Right atrium auricular region (tissue), 2 donors: ENCODE measurements around the gene MEIOB. TPM values are rescaled to one million over a fixed set of nuclear protein-coding genes. Genes with fewer than 3 reads are reported as not detected.
"Not testable (repeated sequence)": the region's sequence is repeated elsewhere in the genome, so short reads cannot be mapped to it uniquely, and the experiment has no call there.

ENCODE experiments used
- DNase-seq: peaks from one replicate; pipeline ENCODE4 v3.0.0-alpha.2; 2019; ENCODE audit warnings: low spot score
- H3K27ac ChIP-seq, 2 donors: fragments of 200-600 bp; sonication (generic); 1 replicate in 1 of 2; 2 replicates in 1 of 2; pipeline ENCODE4 v1.5.1; 2016 to 2019
- H3K27me3 ChIP-seq, 2 donors: fragments of 200-600 bp; sonication (generic); one replicate each; pipeline versions ENCODE4 v1.5.1 to v1.6.0; 2017 to 2019
- H3K36me3 ChIP-seq: fragments of 200-600 bp; sonication (generic); one replicate; pipeline ENCODE4 v1.5.1; 2016
- H3K4me1 ChIP-seq, 2 donors: fragments of 200-600 bp; sonication (generic); one replicate each; pipeline versions ENCODE4 v1.5.1 to v1.6.0; 2017 to 2019
- H3K4me3 ChIP-seq, 2 donors: fragments of 200-600 bp; sonication (generic); 1 replicate in 1 of 2; 2 replicates in 1 of 2; pipeline ENCODE4 v1.5.1; 2017 to 2019; ENCODE audit warnings: mild to moderate bottlenecking in 1 of 2, moderate library complexity in 1 of 2
- H3K9me3 ChIP-seq, 2 donors: fragments of 200-600 bp; sonication (generic); one replicate each; pipeline ENCODE4 v1.5.1; 2019
- CTCF ChIP-seq, 2 donors: fragments of 200-600 bp; sonication (generic); IDR thresholded peaks; one replicate each; pipeline ENCODE4 v1.5.1; 2019; ENCODE audit warnings: antibody characterized with exemption in 2 of 2
- total RNA-seq, 2 donors: library from RNA; depleted of rRNA; stranded (reverse); fragments of >200 nt; gene quantifications; one replicate each; pipeline ENCODE4 v1.1.0, GENCODE V29; 2016

The MEIOB gene
- total RNA-seq, 2 donors from 2014 or later, result not detected

GRCh38 chr16:1800701-1801100, 71.3 kb downstream of the MEIOB start:
- Histone ChIP-seq H3K36me3 (no peaks in the 10 kb centered on the region), H3K27me3 (no peaks in the 10 kb centered on the region), H3K4me3 (no peak overlapping the region), H3K27ac (no peak overlapping the region), H3K4me1 (no peaks in the 10 kb centered on the region), H3K9me3 (no peaks in the 10 kb centered on the region)
- no peak for DNase-seq
- no peak for TF ChIP-seq CTCF (IDR thresholded peaks at IDR 0.05)

- H3K4me3 ChIP-seq, H3K36me3 ChIP-seq, H3K9me3 ChIP-seq, H3K27me3 ChIP-seq, H3K27ac ChIP-seq, H3K4me1 ChIP-seq, DNase-seq: not testable (repeated sequence)
These were observed 72.7 kb downstream of the MEIOB start for GRCh38 chr16:1799263-1799662.

GRCh38 chr16:1794908-1795666, 76.9 kb downstream of the MEIOB start:
- no peak for DNase-seq
- H3K9me3 ChIP-seq, result no peaks in the 10 kb centered on the region
- no peaks in the 10 kb centered on the region for H3K4me1 ChIP-seq

GRCh38 chr16:1794221-1794871, 77.6 kb downstream of the MEIOB start:
- Histone ChIP-seq H3K4me3 (no peak overlapping the region), H3K27ac (no peak overlapping the region), H3K4me1 (no peaks in the 10 kb centered on the region), H3K27me3 (no peaks in the 10 kb centered on the region), H3K9me3 (no peaks in the 10 kb centered on the region), H3K36me3 (peaks cover 5% of the 10 kb centered on the region)
- no peak for TF ChIP-seq CTCF (IDR thresholded peaks at IDR 0.05)
- DNase-seq, result no peak

More at GRCh38 chr16:1794908-1795666, 76.9 kb downstream of the MEIOB start:
- Histone ChIP-seq H3K27ac (no peak overlapping the region), H3K4me3 (no peak overlapping the region), H3K36me3 (no peaks in the 10 kb centered on the region), H3K27me3 (no peaks in the 10 kb centered on the region)
- no peak for TF ChIP-seq CTCF (IDR thresholded peaks at IDR 0.05)

DNA sequence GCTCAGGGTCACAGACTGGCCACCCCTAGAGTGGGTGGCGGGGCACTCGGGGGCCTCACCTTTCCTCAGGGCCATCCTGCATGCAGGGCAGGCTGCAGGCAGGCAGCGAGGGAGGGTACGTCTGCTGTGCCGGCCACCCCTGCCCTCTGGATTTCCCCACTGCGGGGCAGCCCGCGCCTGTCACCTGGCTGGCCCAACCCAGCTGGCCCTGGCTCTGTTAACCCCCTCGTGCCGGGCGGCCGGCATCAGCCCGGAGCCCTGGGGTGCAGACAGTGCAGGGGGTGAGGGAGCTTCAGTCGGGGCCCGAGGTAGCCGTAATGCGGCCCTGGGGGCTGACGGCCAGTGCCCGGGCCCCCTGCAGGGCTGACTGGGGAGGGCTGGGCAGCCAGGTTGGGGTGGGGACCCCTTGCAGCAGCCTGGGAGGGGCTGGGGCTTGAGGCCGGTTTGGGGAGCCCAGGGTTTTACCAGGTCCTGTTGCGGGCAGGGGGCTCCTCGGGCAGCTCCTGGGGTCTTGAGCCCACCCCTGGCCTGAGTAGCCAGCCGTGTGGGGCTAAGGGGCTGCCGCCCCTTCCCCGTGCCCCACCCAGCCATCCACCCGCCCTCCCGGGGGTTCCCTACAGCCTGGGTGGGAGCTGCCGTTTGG, 78.3 kb downstream of the MEIOB start, which contains the start of gene IGFALS:
Gene IGFALS (minus strand): TSS at position 128 of the 643 bp plus-strand sequence. CDS start 53 bp downstream, at position 75.
- peaks cover 12% of the 10 kb centered on the region for H3K36me3 ChIP-seq
- no peak within 1 kb of the TSS for H3K27ac ChIP-seq
- no peak for DNase-seq
- H3K27me3 ChIP-seq, result no peaks in the 10 kb centered on the region
- no peak for TF ChIP-seq CTCF (IDR thresholded peaks at IDR 0.05)
- no peaks in the 10 kb centered on the region for H3K9me3 ChIP-seq
- H3K4me3 ChIP-seq, result no peak within 1 kb of the TSS
- no peaks in the 10 kb centered on the region for H3K4me1 ChIP-seq
